NCI-H1930 (cell line): ENCODE data around the gene SRRM3.
"Not testable (repeated sequence)": the region's sequence is repeated elsewhere in the genome, so short reads cannot be mapped to it uniquely, and the experiment has no call there.

Experiments
- DNase-seq, 2 experiments: peaks; one replicate each; lab custom pipeline; 2025; lab: John Stamatoyannopoulos, UW

The SRRM3 gene, protein sequence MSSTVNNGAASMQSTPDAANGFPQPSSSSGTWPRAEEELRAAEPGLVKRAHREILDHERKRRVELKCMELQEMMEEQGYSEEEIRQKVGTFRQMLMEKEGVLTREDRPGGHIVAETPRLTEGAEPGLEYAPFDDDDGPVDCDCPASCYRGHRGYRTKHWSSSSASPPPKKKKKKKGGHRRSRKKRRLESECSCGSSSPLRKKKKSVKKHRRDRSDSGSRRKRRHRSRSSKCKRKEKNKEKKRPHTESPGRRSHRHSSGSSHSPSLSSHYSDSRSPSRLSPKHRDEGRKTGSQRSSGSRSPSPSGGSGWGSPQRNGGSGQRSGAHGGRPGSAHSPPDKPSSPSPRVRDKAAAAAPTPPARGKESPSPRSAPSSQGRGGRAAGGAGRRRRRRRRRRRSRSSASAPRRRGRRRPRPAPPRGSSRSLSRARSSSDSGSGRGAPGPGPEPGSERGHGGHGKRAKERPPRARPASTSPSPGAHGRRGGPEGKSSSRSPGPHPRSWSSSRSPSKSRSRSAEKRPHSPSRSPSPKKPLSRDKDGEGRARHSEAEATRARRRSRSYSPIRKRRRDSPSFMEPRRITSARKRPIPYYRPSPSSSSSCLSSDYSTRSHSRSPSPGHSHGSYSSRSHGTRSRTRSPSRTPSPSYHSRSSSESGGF

DNA sequence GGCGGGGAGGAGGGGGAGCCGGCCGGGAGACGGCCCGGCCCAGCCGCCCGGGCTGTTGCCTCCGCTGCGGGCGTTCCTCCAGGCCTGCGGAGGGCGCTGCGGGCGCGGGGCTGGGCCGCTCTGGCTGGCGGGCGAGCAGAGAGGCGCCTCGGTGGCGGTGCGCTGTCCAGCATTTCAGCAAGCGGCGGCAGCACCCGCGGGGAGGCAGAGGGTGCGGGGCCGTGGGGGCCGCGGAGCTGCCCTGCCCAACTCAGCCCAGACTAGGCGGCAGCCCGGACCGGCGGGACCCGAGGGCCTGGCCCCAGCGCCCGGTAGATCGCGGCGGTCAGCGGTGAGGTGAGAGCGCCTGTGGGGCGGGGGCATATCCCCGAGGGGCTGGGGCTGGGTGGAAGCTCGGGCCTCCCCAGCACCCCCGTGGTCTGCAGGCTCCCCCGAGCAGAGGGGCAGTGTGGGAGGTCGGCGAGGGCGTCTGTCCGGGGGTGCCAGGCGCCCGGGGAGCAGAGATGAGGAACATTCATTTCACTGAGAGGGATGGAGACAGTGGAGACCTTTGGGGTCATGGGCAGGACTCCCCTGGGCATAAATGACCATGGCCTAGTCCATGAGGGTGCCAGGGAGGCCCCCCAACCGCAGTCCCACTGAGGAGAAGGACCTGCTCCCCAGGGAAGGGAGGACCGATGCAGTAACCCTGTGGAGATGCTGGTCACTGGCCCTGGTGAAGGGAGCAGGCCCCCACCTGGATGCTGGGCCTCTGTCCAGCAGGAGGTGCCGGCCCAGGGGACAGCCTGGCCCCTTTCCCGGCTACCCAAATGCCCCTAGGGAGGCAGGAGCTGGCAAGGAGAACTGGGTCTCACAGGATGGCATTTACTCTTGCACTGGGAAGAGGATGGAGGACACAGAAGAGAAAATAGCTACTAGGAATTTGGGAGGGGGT lies at the start of gene SRRM3:
Gene SRRM3 (plus strand): TSS at position 165 of the 934 bp plus-strand sequence. CDS start 33,171 bp downstream, outside the sequence.
- DNase-seq: peak; percentile 72 to 92

DNA sequence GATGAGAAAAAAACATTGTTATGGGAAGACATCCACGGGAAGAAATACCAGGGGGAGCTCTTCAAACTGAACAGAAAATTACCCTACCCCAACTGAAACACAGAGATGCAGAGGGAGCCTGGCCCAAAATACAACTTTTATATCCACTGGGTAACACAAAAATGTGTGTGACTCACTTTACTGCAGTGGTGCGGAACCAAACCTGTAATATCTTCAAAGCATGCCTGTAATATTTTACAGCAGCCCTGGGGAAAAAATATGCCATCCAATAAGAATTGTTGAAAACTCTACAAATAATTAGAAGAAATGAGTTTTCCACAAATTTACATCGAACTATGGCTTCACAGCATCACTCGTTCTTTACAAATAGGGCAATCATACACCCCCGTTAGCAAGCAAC lies 49.8 kb upstream of the SRRM3 start:
- no peak for DNase-seq

DNA sequence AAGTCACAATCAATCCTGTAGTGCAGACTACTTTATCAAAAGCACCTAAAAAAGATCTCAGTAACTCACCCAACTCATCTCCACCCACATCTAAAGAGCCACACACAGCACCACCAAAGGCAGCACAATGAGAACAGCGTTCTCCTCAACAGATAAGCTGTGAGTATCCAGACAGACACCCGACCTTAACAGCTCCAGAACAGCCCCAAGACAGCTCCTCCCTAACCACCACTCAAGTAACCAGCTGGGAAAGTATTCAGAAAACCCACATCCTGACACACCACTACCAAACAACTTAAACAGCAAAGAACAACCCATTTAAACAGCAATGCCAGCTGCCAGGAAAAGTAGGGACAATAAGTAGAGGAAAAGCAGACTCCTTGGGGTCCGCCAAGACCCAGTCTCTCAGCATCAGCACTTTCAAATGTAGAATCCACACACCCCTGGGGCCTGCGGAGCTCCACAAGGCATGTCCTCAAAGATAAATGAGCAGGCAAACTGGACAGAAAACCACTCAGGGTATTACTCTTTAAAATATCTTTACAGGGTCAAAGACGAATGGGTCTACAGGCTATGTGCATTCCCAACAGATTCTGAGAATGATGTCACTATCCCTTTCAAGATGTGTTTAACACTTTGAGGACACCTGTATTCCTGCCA lies 48.0 kb upstream of the SRRM3 start:
- DNase-seq: not testable (repeated sequence)

DNA sequence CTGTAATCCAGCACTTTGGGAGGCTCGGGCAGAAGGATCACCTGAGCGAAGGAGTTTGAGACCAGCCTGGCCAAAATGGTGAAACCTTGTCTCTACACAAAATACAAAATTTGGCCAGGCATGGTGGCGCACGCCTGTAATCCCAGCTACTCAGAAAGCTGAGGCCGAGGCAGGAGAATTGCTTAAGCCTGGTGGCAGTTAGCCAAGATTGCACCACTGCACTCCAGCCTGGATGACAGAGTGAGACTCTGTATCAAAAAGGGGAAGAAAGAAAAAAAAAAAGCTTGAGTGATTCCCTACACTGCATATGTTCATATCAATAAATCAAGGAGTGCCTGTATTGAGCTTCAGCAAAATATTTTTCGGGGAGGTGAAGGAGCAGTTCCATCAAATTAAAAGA lies 45.8 kb upstream of the SRRM3 start:
- no peak for DNase-seq

DNA sequence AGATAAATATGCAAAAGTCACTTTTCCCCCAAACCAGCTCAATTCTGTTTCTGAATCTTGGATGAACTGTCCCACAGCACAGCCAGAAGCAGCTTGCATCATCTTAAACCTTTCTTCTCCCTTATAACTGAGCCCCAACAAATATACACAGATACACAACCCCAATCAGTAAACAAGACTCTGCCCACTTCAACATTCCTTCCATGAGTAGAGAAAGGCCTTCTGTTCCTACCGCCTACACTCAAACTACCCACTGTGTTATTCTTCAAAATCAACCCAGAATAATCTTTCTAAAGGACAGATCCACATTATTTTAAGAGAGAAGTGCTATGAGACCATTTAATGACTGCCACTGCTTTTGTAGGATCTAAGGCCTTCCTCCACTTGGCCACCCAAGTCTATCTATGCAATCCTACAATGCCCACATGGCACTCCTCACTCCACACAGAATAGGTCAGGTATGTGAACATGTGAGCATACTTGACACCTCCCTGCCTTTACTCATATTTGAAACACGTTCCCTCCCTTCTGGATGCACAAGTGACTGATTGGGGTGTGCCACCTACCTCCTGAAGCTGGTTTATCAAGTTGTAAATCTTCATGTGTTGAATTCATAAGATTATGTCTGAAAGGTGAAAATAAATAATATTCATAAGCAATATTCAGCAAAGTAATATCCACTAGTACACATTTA lies 44.6 kb upstream of the SRRM3 start:
- not testable (repeated sequence) for DNase-seq

DNA sequence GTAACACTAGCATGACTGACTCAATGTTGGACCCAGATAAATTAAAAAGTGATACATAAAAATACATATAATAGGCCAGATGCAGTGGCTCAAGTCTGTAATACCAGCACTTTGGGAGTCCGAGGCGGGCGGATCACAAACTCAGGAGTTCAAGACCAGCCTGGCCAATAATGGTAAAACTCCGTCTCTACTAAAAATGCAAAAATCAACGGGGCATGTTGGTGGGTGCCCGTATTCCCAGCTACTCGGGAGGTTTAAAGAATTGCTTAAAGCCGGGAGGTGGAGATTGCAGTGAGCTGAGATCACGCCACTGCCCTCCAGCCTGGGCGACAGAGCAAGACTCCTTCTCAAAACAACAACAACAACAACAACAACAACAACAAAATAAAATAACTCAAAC lies 43.3 kb upstream of the SRRM3 start:
- DNase-seq: not testable (repeated sequence)

DNA sequence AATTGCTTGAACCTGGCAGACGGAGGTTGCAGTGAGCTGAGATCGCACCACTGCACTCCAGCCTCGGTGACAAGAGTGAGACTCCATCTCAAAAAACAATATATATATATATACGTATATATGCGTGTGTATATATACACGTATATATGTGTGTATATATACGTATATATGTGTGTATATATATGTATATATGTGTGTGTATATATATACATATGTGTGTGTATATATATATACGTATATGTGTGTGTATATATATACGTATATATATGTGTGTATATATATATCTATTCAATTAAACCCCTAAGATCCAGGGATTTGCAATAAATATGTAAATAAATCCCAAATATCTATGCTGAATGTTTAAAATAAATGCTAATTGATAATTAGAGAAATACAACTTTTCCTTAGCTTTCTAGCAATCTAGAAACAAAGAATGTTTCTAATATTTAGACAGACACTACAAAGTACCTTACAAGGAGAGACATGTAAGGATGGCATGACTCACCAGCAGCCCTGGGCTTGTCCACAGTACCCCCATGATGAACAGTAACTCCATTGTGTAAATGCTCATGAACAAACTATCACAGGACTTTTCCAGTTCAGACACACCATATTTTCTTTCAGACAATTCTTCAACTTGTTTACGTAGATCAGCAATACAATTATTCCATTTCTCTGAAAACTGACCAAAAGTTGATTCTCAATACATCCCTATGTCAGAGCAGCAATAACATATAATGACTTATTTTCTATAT lies 39.1 kb upstream of the SRRM3 start:
- not testable (repeated sequence) for DNase-seq

DNA sequence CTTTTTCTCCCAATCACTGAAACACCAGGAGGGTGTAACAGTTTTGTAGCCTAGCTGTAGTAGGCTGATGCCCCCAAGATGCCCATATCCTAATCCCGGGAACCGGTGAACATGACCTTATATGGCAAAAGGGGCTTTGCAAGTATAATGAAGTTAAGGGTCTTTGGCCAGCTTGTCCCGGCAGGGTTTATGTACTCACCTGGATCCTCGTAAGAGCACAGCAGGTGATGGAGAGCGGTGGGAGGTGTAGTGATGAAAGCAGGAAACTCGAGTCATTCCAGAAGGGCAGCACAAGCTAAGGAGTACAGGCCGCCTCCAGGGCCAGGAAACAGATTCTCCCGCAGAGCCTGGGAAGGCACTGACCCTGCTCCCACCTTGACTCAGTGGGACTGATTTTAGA lies 37.9 kb upstream of the SRRM3 start:
- peak; percentile 24 to 45 for DNase-seq

DNA sequence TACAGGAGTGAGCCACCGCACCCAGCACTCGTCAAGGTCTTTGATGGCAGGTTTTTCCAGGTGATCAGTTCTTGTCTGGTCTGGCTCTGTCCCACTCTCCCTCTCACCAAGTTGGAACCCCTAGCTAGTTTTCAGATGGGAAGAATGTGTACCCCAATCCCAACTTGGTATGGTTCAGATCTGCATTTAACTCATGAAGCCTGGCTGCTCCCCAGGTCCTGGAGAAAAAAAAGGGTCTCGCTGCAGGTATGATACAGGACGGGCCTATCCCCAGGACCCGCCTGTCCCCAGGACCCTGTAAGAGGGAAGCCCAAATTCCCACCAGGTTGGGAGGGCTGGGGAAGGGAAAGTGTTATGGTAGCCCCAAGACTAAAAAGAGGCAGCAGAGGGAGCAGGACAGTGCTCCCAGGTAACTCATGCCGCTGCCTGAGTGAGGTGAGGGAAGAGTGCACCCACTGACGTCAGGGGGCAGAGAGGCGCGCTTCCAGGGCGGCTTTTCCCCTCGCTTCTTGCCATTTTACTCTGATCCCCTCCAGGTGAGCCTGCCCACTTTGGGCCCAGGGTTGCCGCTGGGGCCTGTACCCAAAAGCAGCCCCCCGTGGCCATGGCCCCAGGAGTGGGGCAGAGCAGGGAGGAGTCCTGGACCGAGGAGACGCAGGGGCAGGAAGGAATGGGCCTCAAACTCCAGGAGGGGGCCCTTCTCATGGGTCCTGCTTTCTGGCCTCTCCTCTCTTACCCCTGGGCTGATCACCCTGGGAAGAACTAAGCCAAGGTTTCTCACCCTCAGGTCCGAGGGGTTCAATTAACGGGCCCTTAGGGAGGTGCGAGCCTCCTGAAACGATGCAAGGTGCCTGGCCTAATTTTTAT lies 36.4 kb upstream of the SRRM3 start:
- no peak for DNase-seq

DNA sequence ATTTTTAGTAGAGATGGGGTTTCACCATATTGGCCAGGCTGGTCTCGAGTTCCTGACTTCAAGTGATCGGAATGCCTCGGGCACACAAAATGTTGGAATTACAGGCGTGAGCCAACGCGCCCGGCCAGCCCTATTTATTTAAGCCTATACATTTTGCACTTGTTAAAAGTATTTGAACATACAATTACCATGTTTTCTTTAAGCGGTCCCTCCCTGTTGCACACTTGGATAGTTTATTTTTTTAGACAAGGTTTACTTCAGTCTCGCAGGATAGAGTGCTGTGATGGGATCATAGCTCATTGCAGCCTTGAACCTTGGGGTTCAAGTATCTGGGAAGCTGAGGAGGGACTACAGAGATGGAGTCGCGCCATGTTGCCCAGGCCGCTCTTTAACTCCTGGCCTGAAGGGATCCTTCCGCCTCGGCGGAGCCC lies 35.7 kb upstream of the SRRM3 start:
- DNase-seq: no peak

DNA sequence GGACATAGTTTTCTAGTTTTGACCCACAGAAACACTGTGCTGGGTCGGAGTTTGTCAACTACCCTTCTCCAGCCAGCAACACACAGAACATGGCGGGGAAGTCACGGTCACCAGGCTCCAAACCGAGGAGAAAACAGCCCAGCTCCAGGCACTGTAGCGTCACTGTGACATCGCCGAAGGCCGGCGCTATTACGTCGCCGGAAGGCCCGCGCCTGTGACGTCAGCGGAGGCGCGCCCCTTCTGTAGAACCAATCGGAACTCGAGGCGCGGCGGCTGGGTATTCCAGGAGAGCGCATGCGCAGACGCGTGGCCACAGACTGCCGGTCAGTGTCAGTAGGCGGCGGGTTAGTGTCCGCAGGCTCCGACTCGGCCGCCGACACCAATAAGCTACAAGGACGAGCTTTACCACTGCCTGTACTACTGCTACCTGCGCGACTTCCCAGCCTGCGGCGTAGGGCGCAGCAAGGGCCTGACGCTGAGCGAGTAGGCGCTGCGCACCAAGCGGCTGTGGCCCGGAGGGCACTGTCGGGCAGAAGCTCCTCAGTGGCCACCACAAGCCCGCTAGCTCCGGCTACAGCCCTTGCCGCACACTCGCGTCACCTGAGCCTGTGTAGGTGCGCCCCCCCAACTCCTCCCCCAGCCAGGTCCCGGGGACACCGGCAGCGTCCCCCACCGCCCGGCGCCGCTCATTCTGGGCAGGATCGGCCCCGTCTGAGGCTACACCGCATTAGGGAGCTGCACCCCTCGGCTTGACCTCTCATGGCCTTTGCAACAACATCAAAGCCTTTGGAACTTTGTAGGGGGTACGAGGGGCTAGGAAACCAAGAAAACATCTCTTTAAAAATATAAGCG lies 35.1 kb upstream of the SRRM3 start:
- peak; percentile 99 to 100 for DNase-seq

DNA sequence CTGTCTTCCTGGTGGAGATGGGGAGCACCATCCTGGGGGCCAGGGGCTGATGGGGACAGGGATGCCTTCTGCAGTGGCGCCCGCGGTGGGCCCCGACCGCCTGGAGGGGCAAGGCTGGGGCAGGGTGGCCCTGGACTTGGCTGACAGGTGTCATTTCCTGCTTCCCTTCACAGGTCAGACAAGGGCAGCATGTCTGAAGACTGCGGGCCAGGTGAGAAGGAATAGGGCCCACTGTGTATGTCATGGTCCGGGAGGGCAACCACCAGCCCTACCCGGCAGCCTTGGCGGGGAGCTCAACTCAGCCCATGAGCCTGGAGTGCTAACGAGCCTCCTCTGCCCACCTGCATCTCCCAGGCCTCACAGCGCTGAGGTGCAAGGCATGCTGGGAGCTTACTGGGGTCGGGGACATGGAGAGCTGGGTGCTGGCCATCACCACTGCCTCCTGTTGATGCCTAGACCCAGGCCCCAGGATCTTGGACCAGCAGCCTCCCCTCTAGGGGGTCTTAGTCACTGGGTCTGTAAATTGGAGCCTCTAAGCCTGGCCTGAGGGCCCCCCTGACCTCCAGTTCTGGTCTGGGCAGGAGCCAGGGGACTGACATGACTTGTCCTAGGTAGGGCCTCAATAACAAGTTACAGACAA lies 28.0 kb upstream of the SRRM3 start:
- no peak for DNase-seq

DNA sequence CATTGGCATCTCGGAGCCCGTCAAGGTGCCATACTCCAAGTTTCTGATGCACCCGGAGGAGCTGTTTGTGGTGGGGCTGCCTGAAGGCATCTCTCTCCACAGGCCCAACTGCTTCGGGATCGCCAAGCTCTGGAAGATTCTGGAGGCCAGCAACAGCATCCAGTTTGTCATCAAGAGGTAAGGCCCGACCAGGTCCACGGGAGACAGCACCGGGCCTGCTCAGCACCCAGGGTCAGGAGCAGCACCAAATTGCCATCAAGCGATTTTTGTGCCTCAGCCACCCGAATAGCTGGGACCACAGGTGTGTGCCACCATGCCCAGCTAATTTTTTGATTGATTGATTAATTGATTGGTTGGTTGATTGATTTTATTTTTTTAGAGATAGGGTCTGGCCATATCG lies 24.7 kb upstream of the SRRM3 start:
- DNase-seq: not testable (repeated sequence)

DNA sequence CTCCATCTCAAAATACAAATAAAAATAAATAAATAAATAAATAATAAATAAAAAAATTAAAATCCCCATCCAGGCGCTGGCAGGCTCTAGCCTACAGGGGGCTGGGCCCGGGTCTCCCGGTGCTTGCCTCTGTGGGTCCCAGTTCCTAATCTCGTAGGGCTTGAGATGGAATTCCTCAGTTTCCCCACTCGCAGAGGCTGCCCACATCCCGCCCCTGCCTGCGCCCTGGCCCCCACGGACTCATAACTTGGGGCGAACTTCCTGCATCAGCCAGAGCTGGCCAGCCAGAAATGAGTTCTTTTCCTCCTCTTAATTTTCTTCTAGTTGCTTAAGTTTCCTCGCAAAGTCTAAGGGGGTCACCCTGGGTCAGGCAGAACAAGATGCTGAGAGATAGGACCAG lies 22.0 kb upstream of the SRRM3 start:
- DNase-seq: no peak

DNA sequence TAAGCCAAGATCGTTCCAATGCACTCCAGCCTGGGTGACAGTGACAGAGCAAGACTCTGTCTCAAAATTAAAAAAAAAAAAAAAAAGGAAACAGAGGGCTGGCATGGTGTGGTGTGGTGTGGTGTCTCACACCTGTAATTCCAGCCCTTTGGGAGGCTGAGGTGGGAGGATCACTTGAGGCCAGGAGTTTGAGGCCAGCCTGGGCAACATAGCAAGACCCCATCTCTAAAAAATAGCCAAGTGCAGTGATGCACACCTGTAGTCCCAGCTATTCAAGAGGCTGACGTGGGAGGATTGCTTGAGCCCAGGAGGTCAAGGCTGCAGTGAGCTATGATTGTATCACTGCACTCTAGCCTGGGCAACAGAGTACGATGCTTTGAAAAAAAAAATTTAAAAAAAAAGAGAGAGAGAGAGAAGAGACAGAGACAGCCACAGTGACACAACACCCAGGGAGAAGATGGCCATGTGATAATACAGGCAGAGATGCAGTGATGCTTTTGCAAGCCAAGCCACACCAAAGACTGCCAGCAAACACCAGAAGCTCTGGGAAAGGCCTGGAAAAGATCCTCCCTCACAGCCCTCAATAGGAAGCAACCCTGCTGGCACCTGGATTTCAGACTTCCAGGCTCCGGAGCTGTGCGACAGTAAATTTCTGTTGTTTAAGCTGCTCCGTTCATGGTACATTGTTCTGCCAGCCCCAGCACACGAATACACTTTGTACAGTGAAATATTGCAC lies 19.3 kb upstream of the SRRM3 start:
- DNase-seq: no peak

DNA sequence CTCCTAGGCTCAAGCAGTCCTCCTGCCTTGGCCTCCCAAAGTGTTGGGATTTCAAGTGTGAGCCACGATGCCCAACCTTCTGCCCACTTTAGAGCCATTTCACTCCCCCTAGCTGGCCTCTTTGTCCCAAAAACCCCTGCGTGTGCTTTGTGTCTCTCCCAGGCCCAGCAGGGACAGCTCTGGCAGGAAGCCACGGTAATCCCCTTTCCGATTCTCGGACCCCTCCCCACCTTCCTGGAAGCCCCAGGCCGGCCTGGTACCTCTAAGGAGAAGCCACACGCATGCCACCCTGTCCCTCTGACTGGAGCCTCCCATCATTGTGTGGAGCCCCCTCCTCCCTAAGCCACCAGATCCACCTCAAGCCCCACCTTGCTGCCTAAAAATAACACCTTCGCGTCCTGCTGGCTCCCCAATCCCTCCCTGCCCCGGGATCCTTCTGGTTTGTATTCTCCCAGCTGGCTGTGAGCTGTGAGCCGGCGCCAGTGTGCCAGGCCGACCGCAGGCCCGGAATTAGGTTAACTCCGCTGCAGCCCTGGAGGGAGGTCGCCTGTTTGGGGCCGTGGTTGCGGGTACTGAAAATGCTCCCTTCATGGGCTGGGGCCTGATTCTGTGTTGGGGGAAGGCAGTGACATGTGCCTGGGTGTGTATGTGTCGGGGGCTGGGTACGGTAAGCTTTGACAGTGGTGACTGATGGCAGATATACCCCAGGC lies 16.4 kb upstream of the SRRM3 start:
- no peak for DNase-seq

DNA sequence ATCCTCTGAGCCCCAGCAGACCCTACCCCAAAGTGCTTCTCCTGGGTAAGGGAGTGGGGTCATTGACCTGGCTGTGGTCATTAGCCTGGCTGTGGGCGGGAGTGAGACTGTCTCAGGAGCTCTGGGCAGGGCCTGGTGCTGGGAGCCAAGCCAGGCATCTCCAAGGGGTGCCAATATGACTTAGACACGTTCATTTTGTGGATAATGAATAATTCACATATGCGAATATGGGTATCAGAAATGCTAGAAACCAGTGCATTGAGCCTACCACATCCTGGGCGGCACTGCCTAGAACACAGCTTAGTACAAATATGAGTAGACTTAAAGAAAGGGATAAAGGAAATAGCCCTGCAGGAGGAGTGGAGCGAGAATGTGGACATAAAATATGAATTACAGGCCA lies 14.4 kb upstream of the SRRM3 start:
- no peak for DNase-seq
